Breast epithelium (tissue), 3 donors: ENCODE data around the gene DUSP22.

ENCODE experiments used
- CTCF ChIP-seq, 3 donors: fragments of 450-650 bp; IDR thresholded peaks; one replicate each; pipeline ENCODE4 v1.5.1; 2016 to 2017; ENCODE audit warnings: antibody characterized with exemption in 3 of 3, mild to moderate bottlenecking in 3 of 3, moderate library complexity in 3 of 3
- POLR2AphosphoS5 ChIP-seq, 3 donors: sonication (generic); formaldehyde crosslinking; IDR thresholded peaks; one replicate each; pipeline ENCODE4 v1.6.1; 2017; ENCODE audit warnings: antibody characterized with exemption in 3 of 3

- TF ChIP-seq CTCF (IDR thresholded peaks at IDR 0.05) (no peak), POLR2AphosphoS5 (IDR thresholded peaks at IDR 0.05) (no peak)
These were observed 18.4 kb downstream of the DUSP22 start for GRCh38 chr6:310671-311070.
